Measurements from ENCODE around the gene POP4.

GRCh38 chr19:29567366-29567915, 38.6 kb upstream of the POP4 start:
- TF ChIP-seq, protein P1, sequence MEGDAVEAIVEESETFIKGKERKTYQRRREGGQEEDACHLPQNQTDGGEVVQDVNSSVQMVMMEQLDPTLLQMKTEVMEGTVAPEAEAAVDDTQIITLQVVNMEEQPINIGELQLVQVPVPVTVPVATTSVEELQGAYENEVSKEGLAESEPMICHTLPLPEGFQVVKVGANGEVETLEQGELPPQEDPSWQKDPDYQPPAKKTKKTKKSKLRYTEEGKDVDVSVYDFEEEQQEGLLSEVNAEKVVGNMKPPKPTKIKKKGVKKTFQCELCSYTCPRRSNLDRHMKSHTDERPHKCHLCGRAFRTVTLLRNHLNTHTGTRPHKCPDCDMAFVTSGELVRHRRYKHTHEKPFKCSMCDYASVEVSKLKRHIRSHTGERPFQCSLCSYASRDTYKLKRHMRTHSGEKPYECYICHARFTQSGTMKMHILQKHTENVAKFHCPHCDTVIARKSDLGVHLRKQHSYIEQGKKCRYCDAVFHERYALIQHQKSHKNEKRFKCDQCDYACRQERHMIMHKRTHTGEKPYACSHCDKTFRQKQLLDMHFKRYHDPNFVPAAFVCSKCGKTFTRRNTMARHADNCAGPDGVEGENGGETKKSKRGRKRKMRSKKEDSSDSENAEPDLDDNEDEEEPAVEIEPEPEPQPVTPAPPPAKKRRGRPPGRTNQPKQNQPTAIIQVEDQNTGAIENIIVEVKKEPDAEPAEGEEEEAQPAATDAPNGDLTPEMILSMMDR (IDR thresholded peaks at IDR 0.05; ENCODE audit: low read length): no peak
- no peak for TF ChIP-seq EZH2 (IDR thresholded peaks at IDR 0.05; ENCODE audit: borderline replicate concordance, low read length)
